VCaP (cell line): ENCODE measurements around the gene OBP2A.
"Not testable (repeated sequence)": the region's sequence is repeated elsewhere in the genome, so short reads cannot be mapped to it uniquely, and the experiment has no call there.

Experiments used
- H3K27ac ChIP-seq: fragments of 450-650 bp; 2 replicates; pipeline ENCODE4 v1.5.1; 2017
- CTCF ChIP-seq: fragments of 450-650 bp; conservative IDR thresholded peaks from 2 replicates; pipeline ENCODE4 v1.5.1; 2017; ENCODE audit warnings: mild to moderate bottlenecking, moderate library complexity

Gene OBP2A

GRCh38 chr9:135545646-135546176 is at the start of gene OBP2A:
Gene OBP2A, plus strand, starts transcription at chr9:135546126. Its CDS starts 55 bp downstream, at chr9:135546181.
- H3K27ac ChIP-seq: not testable (repeated sequence)

GRCh38 chr9:135498381-135499126 is 47.4 kb upstream of the OBP2A start:
- TF ChIP-seq CTCF: no peak

GRCh38 chr9:135499326-135500070 is 46.4 kb upstream of the OBP2A start:
- no peak for TF ChIP-seq CTCF
- H3K27ac ChIP-seq: peak overlapping the region; percentile 93

More at GRCh38 chr9:135498381-135499126, 47.4 kb upstream of the OBP2A start:
- H3K27ac ChIP-seq: no peak overlapping the region; the same call in 1 of the 2 replicates

- TF ChIP-seq CTCF: no peak
- peak overlapping the region; percentile 93 for H3K27ac ChIP-seq
These were observed 45.8 kb upstream of the OBP2A start for GRCh38 chr9:135500071-135500524.

- TF ChIP-seq CTCF: peak; percentile 99
- peak within 1 kb of the TSS; percentile 93 for H3K27ac ChIP-seq
These were observed 45.2 kb upstream of the OBP2A start, which contains the start of gene MRPS2 for GRCh38 chr9:135500525-135501260. Gene MRPS2, plus strand, starts transcription at chr9:135500682. Its CDS starts 29 bp downstream, at chr9:135500711.

GRCh38 chr9:135501261-135502167 is 44.4 kb upstream of the OBP2A start:
- peak overlapping the region; percentile 93 for H3K27ac ChIP-seq
- TF ChIP-seq CTCF: no peak
